VCaP (cell line): ENCODE measurements around the gene CEACAM16.

Source experiments
- H3K27ac ChIP-seq: fragments of 450-650 bp; 2 replicates; pipeline ENCODE4 v1.5.1; 2017
- CTCF ChIP-seq: fragments of 450-650 bp; conservative IDR thresholded peaks from 2 replicates; pipeline ENCODE4 v1.5.1; 2017; ENCODE audit warnings: mild to moderate bottlenecking, moderate library complexity

CEACAM16 gene

DNA sequence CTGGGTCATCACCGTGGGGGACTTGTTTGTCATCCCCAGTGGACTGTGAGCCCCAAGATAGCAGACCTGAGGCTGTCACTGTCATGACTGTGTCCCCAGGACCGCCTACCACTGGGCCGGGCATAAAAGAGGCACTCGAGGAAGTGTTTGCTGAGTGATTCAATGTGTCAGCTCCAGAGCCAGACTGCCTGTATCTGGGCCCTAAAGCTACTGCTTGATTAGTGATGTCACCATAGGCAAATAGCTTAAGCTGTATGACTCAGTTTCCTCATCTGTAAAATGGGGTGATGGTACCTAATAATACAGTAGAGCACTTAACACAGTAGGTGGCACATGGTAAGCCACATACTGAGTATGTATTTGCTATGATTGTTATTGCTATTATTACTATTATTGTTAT, 38.9 kb upstream of the CEACAM16 start:
- H3K27ac ChIP-seq, result no peak overlapping the region
- TF ChIP-seq CTCF, result no peak

- no peak for TF ChIP-seq CTCF
- peak overlapping the region; percentile 20 for H3K27ac ChIP-seq
Measured at GRCh38 chr19:44661205-44661604, 37.7 kb upstream of the CEACAM16 start.

DNA sequence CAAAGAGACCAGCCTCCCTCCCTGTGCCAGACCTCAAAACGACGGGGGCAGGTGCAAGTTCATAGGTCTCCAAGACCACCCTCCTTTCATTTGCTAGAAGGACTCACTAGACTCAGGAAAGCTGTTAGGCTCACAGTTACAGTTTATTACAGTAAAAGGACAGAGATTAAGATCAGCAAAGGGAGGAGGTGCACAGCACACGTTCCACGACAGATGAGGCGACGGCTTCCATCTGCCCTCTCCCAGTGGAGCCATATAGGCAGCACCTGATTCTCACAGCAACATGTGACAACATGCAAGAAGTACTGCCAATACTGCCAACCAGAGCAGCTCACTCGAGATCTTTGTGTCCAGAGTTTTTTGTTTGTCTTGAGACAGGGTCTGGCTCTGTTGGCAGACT, 37.0 kb upstream of the CEACAM16 start:
- no peak for TF ChIP-seq CTCF

DNA sequence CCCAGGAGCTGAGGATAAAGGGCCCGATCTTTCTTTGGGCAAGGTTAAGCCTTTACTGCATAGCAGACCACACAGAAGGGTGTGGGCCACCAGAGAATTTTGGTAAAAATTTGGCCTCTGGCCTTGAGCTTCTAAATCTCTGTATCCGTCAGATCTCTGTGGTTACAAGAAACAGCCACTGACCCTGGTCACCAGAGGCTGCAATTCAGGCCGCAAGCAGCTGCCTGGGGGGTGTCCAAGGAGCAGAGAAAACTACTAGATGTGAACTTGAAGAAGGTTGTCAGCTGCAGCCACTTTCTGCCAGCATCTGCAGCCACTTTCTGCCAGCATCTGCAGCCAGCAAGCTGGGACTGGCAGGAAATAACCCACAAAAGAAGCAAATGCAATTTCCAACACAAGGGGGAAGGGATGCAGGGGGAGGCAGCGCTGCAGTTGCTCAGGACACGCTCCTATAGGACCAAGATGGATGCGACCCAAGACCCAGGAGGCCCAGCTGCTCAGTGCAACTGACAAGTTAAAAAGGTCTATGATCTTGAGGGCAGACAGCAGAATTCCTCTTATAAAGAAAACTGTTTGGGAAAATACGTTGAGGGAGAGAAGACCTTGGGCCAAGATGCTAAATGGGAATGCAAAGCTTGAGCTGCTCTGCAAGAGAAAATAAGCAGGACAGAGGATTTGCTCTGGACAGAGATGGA, 36.1 kb upstream of the CEACAM16 start:
- H3K27ac ChIP-seq, result peak overlapping the region; percentile 20; the same call in 1 of the 2 replicates

More for the DNA sequence above, 37.0 kb upstream of the CEACAM16 start:
- peak overlapping the region; percentile 20 for H3K27ac ChIP-seq

DNA sequence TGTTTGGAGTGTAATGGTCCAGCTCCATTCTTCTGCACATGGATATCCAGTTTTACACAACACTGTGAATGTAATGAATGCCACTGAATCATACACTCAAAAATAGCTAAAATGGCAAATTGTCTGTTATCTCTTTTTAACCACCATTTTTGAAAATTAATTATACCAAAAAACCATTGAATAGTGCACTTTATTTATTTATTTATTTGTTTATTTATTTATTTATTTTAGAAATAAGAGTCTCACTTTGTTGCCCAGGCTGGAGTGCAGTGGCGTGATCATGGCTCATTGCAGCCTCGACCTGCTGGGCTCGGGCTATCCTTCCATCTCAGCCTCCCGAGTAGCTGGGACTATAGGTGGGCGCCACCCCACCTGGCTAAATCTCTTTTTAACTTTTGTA, 35.0 kb upstream of the CEACAM16 start:
- no peak overlapping the region for H3K27ac ChIP-seq
- no peak for TF ChIP-seq CTCF

More for the DNA sequence above, 36.1 kb upstream of the CEACAM16 start:
- TF ChIP-seq CTCF, result no peak

GRCh38 chr19:44664976-44665375, 34.0 kb upstream of the CEACAM16 start:
- TF ChIP-seq CTCF, result no peak
- no peak overlapping the region for H3K27ac ChIP-seq

- TF ChIP-seq CTCF, result no peak
- H3K27ac ChIP-seq, result no peak overlapping the region
Measured at GRCh38 chr19:44666852-44667556, 31.9 kb upstream of the CEACAM16 start.
